ENCODE results near the gene SLX4. TPM values are rescaled to one million over a fixed set of nuclear protein-coding genes. Genes with fewer than 3 reads are reported as not detected.

The SLX4 gene
- total RNA-seq, 2 experiments from 2014 or later, result 10.7 to 11.7 TPM

DNA sequence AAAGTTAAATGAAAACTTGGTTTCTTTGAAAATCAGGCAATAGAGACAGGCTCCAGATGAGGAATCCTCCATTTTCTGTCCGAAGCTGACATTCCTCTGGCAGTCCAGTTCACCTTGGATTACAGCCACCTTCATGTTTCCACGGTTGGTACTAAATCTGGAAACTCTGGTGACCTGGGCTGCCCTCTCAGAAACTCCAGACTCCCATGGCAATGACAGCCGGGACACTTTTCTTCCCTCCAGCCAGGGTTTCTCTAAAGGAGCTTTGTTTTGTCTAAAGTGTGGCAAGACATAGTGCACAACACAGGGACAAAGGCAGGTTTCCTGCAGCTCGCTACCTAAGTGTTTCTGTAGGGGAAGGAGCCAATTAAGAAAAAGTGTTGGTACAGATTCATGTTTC is 74.6 kb downstream of the SLX4 start:
- Mint-ChIP-seq H3K4me3 (no peak overlapping the region), H3K27ac (no peak overlapping the region), H3K9me3 (ENCODE audit: low read depth) (no peaks in the 10 kb centered on the region), H3K4me1 (no peaks in the 10 kb centered on the region), H3K36me3 (ENCODE audit: low read depth) (peaks cover 10% of the 10 kb centered on the region), H3K27me3 (no peaks in the 10 kb centered on the region)
- DNase-seq (no peak), ATAC-seq (no peak)
- POLR2A ChIA-PET, result no interaction called here
- intact Hi-C loops (cut with DNase I, micrococcal nuclease), result no loop called here
- CTCF ChIA-PET, result no interaction called here

DNA sequence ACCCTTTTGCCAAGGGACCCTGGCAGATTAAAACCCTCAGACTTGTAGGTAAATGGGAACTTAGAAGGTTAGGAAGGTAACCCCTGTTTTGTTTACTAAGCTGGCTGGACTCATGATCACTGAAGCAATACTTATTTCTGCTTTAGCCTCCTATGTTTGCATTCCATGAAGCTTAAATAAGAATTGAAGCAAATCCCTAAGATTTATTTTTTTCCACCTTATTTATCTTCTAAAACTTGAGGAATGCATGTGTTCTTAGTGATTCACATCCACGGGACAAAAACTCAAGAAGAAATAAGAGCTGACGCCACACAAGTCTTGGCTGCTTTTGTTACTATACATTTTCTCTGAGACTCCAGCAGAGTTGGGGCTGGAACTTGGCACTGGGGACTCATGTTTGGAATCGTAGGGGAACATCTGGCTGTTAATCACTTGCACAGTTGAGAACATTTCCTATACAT is 75.1 kb downstream of the SLX4 start:
- Mint-ChIP-seq H3K27me3 (no peaks in the 10 kb centered on the region), H3K36me3 (ENCODE audit: low read depth) (peaks cover 11% of the 10 kb centered on the region), H3K27ac (no peak overlapping the region), H3K9me3 (ENCODE audit: low read depth) (no peaks in the 10 kb centered on the region), H3K4me1 (no peaks in the 10 kb centered on the region), H3K4me3 (no peak overlapping the region)
- intact Hi-C loops (cut with DNase I, micrococcal nuclease), result no loop called here
- CTCF ChIA-PET, result interaction anchor here (0.9 kb wide), 1 partner anchor 11 kb away, joined by 5 read pairs; no protein-coding TSS in a partner anchor
- ATAC-seq (no peak), DNase-seq (no peak)
- POLR2A ChIA-PET, result no interaction called here

DNA sequence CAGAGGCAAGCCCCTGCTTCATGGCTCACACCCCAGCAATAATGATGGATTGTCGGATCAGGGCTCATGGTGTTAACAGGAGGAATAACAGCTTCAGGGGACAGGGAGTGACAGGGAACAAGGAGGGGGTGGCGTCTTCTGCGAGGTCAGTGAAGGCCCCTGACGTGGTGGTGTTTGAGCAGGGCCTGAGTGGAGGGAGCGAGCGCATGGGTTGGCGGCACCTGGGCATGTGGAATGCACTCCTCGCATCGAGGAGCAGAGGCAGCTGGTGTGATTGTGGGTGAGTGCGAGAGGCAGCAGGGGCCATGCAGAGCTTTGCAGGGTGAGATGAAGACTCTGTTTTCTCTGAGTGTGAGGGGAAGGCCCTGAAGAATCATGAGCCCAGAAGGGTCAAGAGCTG is 77.3 kb downstream of the SLX4 start:
- intact Hi-C loops (cut with DNase I, micrococcal nuclease), result no loop called here
- H3K4me3 Mint-ChIP-seq, result no peak overlapping the region
- POLR2A ChIA-PET, result no interaction called here
- ATAC-seq (no peak), DNase-seq (no peak)
- peak overlapping the region; percentile 3 for H3K27ac Mint-ChIP-seq
- H3K4me1 Mint-ChIP-seq, result no peaks in the 10 kb centered on the region
- CTCF ChIA-PET, result interaction anchor here (1.6 kb wide), 1 partner anchor 9 kb away, joined by 3 read pairs; no protein-coding TSS in a partner anchor
- H3K9me3 Mint-ChIP-seq (ENCODE audit: low read depth), result no peaks in the 10 kb centered on the region
- H3K27me3 Mint-ChIP-seq, result no peaks in the 10 kb centered on the region
- peaks cover 6% of the 10 kb centered on the region for H3K36me3 Mint-ChIP-seq (ENCODE audit: low read depth)

DNA sequence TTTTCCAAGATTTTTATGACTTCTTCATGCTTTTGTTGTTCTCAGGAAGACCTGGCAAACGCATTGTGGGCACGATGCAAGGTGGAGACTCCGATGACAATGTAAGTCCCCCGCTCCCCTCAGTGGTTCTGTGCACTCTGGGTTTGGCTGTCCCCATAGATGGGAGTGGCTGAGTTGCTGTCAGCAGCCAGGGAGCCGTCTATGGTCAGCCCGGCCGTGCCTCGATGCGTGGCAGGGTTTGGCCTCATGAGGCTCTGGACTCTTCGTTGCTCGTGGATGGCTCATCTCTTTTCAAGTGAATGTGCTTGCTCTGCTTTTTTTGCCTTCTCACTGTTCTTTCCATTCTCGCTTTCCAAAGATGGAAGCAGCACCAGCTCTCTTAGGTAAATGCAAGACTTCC is 78.7 kb downstream of the SLX4 start:
- CTCF ChIA-PET, result interaction anchor here (0.6 to 1.6 kb wide), 3 partner anchors 8 to 700 kb away, joined by 3 read pairs; no protein-coding TSS in a partner anchor
- no peak overlapping the region for H3K27ac Mint-ChIP-seq
- no peaks in the 10 kb centered on the region for H3K4me1 Mint-ChIP-seq
- H3K36me3 Mint-ChIP-seq (ENCODE audit: low read depth), result peaks cover 8% of the 10 kb centered on the region
- no peaks in the 10 kb centered on the region for H3K27me3 Mint-ChIP-seq
- DNase-seq (no peak), ATAC-seq (no peak)
- no peaks in the 10 kb centered on the region for H3K9me3 Mint-ChIP-seq (ENCODE audit: low read depth)
- POLR2A ChIA-PET, result no interaction called here
- intact Hi-C loops (cut with DNase I, micrococcal nuclease), result no loop called here
- H3K4me3 Mint-ChIP-seq, result no peak overlapping the region

Other genes starting within 250 kb of the SLX4 start
- 10 to 100 TPM; 15.7 to 17.4 TPM for gene ZSCAN32, start 210.6 kb downstream of the SLX4 start, total RNA-seq
- gene ZNF174, start 210.4 kb downstream of the SLX4 start, total RNA-seq, result 1 to 10 TPM; 7.4 to 9.5 TPM
- 1 to 10 TPM; 1.9 to 2.4 TPM for gene ZNF597, start 168.1 kb downstream of the SLX4 start, total RNA-seq
- gene NAA60, start 167.9 kb downstream of the SLX4 start, total RNA-seq, result 10 to 100 TPM; 25.9 to 38.9 TPM
- not detected for gene C16orf90, start 116.1 kb downstream of the SLX4 start, total RNA-seq
- 10 to 100 TPM; 20.2 to 21.3 TPM for gene CLUAP1, start 110.6 kb downstream of the SLX4 start, total RNA-seq
- gene NLRC3, start 34.2 kb downstream of the SLX4 start, total RNA-seq, result 10 to 100 TPM; 14.9 to 20.5 TPM
- 10 to 100 TPM; 10.1 to 11.3 TPM for gene DNASE1, start 43.1 kb upstream of the SLX4 start, total RNA-seq
- gene TRAP1, start 105.9 kb upstream of the SLX4 start, total RNA-seq, result 100 to 1,000 TPM; 306 to 360 TPM